GM18499 (cell line): ENCODE measurements around the gene AOAH.

Experiments
- ATAC-seq: cut with Tn5 transposase; IDR thresholded peaks from one replicate; pipeline ENCODE4 v1.9.1; 2021; ENCODE audit warnings: moderate number of reproducible peaks; ENCODE audit not compliant: insufficient read depth, unreplicated experiment

The AOAH gene

DNA sequence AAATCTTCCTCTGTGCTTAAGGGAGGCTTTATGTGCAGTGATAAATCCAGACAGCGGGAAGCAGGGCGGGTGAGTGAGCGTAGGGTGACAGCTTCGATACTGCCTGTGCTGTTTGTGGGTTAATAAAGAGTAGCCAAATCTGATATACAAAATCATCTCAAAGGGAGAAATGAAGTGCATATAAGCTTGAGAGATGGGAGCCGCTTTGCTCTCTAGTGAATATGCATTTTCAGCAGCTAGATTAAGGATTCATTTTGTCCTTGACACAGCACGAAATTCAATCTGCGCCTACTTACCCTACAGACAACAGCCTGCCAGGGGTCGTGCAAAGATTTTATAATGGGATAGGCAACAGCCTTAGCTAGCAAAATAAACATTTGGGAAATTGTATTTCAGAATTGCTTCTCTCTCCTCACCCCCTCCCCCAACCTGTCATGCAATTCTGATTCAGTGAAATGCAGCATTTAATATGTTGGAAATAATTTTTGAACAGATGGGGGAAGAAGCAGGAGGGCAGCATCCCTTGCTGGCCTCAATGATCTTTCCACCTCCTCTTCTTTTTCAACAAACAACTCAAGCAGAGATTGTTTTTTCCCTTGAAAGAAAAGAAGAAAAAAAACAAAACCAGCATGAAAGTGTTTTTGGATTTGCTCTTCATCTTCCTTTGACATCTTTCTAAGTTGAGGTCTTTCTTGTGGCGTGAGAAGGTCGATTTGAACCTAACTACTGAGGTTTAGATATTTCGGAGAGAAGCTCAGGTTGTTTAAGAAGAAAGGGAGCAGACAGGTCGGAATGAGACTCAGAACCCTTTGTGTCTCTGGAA is 117.9 kb downstream of the AOAH start:
- no peak for ATAC-seq

DNA sequence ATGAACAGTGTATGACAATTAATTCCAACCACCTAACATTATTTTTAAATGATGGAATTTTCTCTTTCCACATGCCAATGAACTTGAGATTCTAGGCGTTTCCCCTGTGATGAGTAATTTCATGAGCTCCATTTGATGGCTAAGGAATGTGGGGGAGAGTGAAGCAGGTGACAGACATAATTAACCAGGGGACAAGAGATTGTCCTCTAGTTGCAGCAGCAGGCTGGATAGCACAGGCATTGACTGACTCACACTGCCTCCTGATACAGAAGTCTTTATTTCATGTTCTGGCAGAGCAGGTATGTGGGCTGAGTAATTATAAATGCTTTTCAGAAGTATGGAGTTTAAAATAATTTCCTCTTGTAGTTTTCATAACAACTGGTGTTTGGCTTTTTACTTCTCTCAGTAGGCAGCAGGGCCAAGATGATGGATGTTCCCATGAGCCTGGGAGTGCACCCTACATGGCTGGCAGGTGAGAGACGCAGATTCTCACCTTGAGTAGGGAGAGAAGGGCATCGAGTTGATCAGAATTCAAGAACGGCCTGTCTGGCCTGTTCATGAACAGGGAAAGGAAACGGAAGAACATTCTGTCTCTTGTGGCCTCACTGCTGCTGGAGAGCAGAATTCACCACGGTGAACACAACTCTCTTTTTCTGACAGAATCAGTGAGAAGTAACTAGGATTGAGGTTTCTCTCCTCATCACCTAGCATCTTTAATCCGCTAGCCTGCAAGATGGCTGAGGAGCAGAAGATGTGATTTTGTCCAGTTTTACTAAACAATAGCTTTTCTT is 118.8 kb downstream of the AOAH start:
- ATAC-seq = no peak

DNA sequence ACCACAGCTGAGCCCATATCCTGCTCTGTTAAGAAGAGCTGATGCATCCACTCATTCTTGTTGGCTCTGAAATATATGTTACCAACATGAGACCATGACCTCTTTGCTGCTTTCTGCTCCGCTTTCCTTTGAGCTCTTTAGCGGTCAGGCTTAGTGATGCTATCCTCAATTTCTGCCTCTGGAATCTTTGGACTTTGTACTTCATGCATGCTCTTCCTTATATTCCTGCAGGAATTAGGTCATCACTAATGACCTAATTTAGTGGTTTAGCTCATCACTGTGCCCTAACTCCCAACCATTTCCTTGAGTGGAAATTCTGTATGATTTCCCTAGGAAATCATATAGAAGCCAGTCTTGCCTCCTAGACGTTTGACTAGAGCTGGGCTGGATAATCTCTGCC is 119.5 kb downstream of the AOAH start:
- ATAC-seq = no peak

DNA sequence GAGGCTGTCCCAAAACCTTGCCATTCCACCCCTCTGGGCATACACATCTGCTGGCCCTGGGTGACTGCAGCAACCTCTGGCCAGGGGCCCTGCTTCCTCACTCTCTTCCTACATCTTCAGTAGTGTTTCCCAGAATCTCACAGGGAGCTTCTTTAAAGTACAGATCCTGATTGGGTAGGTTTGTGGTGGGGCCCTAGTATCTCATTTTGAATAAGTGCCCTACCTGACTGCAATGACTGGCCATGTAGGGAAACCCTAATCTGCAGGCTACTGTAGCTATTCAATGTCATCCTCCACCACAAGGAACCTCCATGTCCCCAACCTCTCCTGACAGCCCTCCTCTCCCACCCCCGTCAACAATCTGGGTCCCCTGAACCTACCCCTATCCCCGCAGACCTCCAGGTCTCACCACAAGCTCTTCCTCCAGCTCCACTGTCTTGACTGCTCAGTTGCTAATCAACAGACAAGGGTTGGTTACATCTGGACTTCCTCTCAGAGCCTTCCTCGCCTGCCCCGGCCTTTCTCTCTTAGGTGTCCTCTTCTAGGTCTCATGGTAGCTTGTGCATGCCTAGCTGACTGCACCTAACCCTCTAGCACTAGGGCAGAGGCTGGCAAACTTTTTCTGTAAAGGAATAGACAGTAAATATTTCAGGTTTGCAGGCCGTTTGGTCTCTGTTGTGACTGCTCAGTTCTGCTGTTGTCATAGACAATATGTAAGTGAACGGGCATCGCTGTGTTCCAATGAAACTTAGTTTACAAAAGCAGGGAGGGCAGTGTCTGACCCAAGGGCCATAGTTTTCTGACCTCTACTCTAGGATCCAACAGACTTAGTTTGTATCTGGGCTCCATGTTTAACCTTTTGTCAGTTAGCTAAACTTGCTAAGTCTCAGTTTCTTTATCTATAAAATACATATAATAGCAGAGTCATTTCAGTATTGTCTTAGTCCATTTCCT is 121.1 kb downstream of the AOAH start:
- no peak for ATAC-seq

DNA sequence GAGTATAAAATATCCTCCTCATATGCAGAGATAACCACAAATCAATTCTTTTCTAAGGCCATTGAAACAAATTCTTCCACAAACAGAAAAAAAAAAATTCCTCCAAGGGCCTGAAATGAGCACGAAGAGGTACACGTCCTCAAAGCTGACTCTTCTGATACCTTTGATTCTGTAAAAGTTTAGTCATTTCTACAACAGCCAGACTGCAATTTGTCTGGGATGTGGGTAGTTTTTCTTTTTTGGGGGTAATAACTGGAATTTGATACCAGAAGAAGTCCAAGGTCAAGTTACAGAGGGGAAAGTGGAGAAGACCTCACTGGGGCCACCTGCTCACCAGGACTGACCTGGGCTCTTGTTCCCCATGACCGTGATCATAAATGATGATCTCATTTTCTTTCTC is 121.8 kb downstream of the AOAH start:
- no peak for ATAC-seq

DNA sequence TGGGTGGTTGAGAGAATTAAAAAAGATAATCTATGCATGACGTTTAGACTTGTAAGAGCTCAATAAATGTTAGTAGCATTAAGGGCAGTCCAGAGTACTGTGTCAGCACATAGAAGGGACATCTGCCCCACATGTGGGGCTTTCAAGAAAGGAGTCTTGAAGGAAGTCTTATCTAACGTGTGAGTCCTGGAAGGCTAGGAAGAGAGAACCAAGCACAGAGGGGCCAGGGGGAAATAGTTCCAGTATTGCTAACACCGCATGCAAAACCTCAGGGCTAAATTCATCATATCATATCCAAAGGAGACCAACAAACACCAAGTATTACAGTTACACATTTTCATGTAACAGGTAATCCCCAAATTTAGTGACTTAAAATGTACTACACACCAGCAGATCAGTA is 122.7 kb downstream of the AOAH start:
- ATAC-seq = no peak

DNA sequence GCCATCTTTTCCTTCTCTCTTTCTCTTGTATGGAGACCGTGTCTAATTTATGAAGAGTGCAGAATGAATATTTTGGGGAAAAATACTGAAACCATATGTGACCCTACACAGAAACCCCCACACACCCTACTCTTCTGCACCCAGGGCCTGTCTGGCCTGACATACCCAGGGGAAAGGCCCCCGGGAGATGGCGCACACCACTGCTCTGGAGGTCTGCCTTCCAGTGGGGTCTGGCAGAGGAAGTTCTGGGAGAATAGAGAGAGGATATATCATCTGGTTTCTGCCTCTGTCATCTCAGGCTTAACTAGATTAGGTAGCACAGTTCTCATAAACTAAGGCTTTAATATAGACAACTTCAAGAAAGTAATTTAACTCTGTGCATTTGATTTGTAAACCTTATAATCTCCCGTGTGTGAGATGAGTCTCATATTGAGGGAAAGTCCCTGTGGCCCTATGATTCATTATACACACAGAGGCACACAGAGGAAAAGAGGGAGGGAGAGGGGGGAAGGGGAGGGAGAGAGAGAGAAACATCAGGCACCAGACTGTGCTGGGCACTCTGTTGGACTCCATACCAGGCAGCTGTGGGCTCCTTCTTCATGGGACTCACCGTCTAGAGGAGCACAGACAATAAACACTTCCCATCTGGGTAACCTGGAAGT is 123.3 kb downstream of the AOAH start:
- no peak for ATAC-seq

DNA sequence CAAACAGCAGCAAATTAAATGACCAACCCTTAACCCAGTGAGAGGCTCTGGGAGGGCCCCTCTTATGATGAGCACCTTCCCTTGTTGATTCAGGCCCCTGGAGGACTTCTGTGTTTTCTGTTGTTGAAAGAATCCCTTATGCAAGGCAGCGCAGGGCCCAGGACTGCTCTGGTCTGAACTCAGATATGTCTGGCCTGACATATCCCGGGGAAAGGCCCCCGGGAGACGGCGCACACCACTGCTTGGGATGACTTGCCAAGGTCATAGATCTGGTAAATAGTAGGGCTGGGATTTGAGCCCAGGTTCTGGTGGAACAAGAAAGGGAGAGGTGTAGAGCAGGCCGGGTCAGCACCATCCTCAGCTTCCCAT is 124.0 kb downstream of the AOAH start:
- ATAC-seq = no peak

DNA sequence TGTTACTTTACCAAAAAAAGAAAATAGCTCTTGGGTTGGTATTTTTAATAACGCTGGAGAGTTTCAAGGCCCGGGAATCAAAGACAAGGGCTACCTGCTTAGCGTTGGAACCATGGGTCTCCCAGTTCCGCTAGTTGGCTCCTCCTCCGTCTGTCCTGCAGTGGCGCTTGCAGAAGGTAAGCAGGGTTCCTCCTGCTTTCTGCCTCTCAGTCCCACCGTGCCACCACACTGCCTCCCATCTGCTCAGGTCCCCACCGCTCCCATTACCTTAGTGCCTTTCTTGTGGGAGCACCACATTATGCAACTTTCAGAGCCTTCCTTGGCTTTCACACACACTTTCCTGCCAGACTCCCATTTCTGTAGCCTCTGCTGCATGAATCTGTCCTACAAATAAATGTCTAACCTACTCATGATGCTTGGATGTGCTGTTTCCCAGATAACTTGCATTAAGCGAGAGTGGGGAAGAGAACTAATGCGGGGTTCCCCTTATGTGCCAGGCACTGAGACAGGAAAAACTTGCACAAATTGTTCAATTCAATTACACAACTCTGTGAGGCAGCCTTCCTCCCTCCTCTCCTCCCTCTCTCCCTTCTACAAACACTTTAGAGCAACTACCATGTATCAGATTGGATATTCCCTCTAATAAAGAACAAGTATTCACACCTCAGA is 124.5 kb downstream of the AOAH start:
- ATAC-seq = no peak

DNA sequence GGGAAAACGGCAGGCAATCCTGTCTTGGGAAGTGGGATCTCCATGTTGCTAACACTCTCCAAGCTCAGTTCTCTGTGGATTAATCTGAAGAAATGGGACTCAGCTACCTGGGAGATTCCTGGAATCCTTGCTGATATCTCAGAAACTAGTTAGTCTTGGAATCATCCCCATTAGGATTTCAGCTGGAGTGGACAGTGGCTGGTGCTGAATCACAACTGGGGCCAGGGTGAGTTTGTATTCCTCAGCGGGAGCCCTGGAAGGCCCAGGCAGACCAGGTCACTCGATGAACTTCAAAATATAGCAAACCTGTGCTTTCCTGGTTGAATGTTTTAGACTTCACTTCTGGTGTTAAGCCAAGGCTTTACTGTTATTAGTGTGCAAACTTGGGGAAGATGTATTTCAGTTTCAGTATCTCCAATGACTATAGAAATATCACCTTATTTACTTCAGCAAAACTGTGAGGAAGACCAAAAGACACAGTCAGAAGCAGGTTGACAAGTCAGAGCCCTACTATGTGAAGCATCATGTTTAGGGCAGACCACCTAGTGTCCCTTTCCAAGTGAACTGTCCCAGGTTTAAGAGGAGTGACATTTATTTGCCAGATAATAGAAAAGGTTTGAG is 126.1 kb downstream of the AOAH start:
- no peak for ATAC-seq

DNA sequence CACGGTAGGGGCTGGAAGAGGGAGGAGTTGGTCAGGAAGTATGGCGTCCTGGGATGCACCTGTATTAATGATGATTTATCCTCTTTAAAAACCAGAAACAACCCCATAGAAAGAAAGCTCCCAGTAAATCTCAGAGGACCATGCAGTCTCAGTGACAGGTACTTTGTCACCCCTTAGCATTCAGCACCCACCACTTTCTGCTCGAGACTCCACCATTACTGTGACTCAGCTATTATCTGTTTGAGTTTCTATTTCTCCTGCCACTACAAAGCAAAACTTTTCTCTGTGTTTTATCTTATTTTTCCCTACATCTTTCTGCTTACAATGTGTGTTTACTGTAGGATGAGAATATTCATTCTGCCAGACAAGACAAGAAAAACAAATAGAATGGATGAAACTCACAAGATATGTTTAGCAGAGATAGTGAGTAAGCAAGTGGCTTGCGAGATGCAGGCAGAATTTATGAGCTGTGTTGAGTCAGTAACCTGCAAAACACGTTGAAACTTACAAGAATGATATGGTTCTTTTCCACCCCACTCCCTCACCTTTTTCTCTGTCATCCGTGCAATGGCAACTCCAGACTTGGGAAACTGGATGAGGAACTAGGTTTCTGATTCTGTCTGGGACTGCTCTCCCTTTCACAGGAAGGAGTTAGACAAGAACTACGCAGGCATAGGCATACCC is 127.1 kb downstream of the AOAH start:
- no peak for ATAC-seq

DNA sequence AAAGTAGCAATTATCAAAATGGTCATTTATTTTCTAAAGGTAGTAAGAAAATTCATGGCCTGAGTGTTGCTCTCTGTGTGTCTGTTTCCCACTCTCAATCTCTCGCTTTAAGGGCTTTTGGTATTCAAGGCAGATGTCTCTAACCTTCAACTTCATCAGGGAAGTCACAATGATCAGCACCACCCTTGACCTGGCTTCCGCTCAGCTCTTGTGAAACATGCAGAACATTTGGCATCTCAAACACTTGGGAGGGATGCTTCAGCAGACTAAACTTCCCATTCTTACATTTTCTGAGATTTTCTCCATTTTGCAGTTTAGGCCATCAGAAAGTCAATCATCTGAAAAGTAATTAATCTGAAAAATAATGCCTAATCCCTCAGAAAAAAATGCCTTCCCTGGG is 129.8 kb downstream of the AOAH start:
- no peak for ATAC-seq

DNA sequence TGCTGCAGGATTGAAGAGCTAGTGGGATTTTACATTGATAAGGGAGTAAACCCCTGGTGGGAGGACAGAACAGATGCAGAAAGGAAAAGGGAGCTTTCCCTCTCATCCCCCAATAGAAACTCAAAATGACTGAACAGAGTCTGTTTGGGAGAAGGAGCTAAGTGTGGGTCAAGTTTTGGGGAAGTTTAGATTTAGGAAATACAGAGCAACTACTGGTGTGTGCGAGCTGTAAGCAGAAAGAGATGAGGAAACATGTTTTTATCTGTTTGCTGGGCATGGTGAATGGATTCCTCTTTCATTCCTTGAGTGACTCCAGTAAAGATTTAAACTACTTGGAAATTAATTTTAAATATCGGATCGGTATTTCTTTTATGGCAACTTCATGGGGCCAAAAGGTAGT is 132.7 kb downstream of the AOAH start:
- no peak for ATAC-seq

DNA sequence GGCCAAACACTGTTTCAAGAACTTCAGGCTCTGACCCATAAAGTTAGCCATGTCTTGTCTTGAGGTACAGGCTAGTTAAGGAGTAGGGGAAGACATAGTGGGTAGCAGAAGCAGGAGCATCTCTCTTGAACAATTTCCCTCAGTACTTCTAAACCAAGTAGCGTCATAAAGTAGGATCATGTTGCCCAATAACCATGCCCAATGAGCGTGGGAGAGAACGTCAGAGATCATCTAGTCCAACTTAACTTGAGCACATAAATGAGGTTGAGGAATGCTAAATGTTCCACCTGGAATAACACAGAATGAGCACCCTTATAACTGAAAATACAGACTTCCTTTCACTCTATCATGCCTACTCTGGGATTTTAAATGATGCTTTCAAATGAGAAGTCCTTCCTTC is 134.9 kb downstream of the AOAH start:
- no peak for ATAC-seq

DNA sequence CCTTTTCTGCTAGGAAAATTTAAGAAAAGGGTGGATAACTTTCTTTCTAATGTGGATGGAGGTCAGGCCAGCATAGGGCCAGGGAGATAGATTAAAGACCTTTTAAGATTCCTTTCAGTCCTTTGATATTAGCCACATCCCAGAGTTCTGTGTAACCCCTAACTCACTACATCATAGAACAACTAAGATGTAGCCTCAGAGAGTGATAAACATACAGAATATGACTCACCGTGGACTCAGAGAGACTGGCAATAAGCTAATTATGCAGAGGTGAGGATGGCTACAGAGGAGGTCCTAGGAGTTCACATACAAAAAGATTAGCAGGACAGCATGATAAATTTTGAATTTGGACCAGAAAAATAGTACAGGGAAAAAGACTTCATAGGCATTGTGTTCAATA is 141.0 kb downstream of the AOAH start:
- ATAC-seq = no peak

DNA sequence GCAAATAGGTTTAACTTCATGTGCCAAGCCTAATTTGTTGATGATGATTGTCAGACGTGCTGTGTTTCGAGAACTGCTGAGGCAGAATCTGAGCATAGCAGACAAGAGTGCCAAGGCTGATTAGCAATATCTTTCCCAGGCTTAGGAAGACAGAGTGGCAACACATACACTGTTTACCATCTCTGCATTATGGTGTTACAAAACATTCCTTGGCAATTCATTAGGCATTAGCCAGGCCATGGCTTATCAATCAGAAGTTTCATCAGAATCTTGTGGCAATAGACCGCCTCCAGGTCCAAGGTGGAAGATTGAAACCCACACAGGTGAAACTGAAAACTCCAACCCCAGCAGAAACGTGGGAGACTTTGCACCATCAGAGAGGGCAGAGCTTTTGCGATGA is 148.5 kb downstream of the AOAH start:
- ATAC-seq = no peak

DNA sequence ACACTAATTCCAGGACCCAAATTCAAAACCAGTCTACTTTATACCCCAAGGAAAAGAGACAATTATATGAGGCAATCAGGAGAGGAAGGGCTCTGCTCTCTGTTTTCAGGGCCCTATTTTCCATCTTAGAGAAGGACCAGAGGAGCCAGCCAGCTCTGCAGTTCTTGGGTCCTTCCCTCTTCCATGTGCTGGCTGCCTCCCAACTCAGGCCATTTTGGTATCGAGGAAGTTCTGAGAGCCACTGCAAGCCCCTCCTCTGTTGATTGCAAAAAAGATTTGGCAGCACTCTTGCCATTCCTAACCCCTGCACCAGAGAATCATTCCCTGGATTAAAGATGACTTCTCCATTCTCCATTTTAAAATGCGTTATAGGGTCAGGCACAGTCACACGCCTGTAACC is 151.2 kb downstream of the AOAH start:
- ATAC-seq = no peak

DNA sequence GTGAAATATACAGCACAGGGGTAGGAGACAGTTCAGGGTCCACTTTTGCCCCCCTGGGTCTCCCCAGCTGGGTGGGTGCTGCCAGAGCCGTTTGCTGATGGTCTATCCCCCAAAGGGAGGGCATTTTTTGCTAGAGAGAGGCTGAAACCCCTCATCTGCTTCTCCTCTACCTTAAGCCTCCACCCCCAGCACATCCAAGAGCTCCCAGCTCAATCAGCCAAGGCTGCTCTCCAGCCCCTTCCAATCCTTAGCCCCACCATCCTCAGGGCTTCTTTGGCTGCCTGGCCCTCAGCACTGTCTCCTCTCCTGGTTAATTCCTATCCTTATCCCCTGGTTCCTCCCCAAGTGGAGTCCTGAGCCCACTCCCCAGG is 153.1 kb downstream of the AOAH start:
- no peak for ATAC-seq
